HG03442 (cell line): ENCODE measurements around the gene GOT2.
"Not testable (repeated sequence)": the region's sequence is repeated elsewhere in the genome, so short reads cannot be mapped to it uniquely, and the experiment has no call there.

ENCODE experiments used
- ATAC-seq: cut with Tn5 transposase; IDR thresholded peaks from one replicate; pipeline ENCODE4 v1.9.1; 2021; ENCODE audit warnings: mild to moderate bottlenecking, moderate library complexity; ENCODE audit not compliant: unreplicated experiment

Gene GOT2

DNA sequence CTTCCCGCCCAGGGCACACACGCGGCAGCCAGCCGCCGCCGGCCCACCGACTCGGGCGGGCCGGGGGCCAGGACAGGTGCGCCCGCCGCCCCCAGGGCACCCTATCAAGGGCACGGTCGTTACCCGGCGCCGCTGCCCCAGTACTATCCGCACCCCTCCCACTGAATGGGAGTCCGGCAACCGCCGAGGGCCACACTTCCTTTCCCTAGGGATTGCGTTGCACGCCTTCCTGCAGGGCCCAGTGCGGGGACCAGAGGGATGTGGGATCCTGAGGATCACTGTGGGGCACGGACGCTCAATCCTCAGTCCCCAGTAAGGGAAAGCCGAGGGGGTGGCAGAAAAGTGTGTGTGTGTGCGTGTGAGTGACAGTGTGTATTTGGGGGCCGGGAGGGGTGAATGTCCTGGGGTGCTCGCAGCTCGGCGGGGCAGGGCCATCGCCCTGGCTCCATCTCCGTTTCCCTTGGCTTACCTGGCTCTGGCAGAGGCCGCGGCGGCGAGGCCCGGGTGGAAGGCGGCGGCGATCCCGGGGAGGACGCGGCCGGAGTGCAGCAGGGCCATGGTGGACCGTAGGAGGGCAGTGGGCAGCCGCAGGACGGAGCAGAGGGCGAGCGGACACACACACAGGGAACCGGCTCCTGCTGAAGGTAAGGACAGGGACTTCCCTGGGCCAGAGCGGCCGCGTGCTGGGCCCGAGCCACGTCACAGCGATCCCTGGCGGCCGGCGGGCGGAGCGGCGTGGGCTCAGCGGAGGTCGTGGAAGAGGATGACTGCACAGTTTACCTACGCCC is at the start of gene GOT2:
TSS of gene GOT2 (minus strand) at position 646 of the 788 bp plus-strand sequence. CDS start at position 558, 88 bp downstream.
- ATAC-seq: peak; percentile 94

DNA sequence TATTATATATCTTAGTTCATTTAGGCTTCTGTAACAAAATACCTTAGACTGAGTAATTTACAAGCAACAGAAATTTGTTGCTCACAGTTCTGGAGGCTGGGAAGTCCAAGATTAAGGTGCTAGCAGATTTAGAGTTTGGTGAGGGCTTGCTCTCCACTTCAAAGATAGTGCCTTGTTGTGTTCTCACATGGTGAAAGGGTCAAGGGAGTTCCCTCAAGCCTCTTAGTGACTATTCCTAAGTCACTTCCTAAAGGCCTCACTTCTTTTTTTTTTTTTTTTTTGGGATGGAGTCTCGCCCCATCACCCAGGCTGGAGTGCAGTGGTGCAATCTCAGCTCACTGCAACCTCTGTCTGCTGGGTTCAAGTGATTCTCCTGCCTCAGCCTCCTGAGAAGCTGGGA is 45.2 kb upstream of the GOT2 start:
- not testable (repeated sequence) for ATAC-seq

DNA sequence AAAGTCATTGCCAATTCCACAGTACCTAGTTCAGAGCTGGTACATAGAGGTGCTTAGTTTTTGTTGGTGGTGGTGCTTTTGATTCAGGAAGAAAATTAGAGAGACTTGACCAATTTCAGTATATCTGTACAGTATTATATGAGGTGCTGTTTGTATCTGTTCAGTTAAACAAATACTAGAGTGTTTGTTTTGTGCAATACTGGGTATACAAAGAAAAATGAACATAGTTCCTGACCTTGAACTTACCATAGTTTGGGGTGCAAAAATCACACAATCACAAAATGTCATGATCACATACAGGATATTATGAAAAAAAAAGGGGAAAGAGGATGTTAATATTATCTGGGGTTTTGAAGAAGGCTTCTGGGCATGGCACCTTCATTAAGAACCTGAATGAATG is 39.8 kb upstream of the GOT2 start:
- no peak for ATAC-seq

DNA sequence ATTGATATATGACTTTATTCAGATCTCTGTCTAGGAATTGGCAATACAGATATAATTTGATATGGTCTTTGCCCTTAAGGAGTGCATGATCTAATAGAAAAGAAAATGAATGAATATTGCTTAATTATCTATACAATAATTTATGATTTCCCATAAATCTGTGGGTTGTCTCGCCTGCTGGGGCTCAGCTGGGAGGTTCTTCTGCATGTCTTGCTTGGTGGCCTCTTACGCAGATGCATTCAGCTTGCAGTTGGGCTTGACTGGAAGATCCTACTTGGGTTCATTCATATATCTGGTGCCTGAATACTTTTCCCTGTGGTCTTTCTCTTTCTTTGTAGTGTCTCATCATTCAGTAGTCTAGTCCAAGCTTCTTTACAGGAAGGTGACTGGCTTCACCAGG is 34.0 kb upstream of the GOT2 start:
- ATAC-seq: no peak

DNA sequence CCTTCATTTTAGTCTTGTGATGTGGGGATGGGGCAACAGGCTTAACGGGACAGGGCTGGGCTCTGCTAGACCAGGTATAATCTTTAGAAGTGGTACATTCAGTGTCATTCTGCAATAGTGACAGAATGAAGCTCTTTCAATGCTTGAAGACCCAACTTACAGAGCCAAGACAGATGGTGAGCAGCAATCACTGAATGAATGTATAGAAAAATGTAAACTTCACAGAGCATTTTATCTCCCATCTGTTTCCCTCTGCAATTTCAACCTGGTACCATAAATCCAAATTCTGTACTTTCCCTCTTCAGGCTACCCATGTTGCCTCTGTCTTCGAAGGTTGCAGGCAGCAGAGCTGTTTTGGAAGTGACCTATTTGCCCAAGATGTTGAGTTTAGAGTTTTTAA is 33.5 kb upstream of the GOT2 start:
- ATAC-seq: no peak

DNA sequence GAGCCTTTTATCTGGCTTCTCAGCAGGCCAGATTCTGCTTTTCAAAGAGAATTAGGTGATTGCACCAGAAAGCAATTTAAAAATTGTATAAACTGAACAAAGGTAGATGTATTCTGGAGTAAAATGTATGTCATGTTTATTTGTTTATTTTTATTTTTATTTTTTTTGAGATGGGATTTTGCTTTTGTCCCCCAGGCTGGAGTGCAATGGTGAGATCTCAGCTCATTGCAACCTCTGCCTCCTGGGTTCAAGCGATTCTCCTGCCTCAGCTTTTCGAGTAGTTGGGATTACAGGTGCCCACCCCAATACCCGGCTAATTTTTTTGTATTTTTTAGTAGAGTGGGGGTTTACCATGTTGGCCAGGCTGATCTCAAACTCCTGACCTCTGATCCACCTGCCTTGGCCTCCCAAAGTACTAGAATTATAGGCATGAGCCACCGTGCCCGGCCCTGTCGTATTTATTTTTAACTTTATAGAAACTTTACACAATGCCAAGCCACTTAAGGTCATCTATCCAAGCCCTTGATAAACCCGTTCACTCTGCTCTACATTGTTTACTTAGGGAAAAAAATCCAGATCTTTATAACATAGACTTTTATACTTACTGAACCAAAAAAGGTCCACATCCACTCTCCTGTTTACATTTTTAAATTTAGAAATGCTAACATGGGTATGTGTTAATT is 22.7 kb upstream of the GOT2 start:
- no peak for ATAC-seq

DNA sequence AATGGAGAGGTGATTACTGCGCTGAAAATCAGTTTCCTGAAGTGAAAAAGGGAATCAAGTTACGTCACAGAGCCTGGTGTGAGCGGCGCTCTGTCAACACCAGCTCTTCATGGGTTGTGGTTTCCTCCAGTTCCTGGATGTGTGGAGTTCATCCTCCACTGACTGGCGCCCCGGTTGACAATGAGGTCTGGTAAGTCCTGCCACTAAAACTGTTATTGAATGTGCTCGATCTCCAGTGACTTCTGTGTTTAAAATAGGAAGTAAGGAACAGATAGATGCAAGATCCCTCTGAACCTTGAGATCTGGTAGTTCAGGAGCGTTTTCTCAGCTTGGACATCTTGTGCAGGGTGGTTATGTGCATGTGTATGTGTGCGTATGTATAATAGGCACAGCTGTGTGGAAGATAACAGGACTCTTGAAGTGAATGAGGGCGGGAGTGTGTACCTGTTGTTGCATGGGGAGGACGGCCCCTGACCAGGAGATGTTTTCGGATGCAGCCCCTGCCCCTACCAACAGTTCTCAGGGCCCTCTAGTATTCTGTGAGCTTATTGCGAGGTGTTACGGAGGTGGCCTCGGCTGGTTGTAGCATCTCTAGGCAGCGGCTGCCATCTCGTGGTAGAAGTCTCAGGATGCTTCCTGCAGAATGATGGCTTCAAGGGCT is 22.0 kb upstream of the GOT2 start:
- peak; percentile 94 for ATAC-seq

DNA sequence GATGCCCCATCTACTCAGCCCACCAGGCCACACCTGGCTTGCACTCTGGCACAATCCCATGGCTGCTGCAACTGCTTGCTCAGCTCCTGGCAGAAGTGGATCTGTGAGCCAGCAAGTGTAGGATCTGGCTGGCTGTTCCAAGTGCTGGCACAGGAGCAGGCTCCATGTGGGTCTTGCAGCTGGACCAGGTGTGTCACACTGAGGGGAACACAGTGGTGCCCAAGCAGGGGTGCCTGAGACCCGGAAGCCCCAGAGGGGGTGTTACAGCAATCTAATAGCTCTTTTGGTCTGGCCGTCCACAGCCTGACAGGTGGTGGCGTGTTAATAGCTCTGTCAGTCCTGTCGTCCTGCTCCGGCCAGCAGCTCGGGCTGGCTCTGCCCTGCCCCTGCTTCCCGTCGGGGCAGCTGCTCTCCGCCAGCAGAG is 19.6 kb upstream of the GOT2 start:
- ATAC-seq: no peak

DNA sequence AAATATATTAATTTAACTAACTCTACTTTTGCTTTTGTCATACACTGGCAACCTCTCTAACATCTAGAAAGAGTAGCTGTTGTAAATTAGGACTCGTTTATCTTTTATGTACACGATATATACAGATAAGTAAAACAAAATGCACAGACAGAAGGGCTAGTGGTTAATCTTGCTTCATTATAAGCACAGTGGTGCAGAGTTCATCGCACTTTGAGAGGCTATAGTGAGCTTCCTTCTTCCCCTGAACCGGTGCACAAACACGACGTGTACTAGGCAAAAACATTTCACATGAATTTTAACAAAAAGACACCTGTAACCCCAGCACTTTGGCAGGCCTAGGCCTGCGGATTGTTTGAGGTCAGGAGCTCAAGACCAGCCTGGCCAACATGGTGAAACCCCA is 10.4 kb upstream of the GOT2 start:
- ATAC-seq: no peak

DNA sequence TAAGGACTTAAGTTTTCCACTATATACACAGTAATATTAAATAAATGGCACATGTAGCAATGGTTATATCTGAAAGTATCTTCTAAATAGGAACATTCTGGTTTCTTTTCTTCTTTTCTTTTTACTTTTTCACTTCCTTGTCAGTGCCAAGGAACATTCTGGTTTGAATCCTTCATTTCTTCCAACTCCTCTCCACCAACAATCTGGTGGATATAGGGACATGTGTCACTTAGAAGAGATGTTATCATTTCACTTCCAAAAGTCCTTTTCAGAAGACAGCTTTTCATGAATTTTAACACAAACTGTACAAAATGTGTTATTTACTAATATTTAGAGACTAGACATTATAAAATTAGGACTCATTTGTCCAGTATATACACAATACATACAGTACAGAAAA is 7.9 kb upstream of the GOT2 start:
- ATAC-seq: no peak

DNA sequence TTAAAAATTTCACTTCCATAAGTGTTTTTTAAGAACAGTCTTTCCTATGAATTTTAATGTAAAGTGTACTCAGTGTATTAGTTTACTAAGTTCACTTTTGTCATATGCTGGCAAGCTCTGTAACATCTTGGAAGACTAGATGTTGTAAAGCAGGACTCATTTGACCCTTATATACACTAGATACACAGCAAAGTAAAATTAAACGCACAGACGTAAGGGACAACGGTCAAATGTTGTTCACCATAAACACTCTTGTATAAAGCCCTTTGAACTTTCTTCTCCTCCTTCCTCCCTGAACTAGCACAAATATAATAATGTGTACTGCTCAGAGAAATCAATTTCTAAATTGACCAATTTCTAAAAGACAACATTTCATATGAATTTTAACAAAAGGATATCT is 7.0 kb upstream of the GOT2 start:
- no peak for ATAC-seq

DNA sequence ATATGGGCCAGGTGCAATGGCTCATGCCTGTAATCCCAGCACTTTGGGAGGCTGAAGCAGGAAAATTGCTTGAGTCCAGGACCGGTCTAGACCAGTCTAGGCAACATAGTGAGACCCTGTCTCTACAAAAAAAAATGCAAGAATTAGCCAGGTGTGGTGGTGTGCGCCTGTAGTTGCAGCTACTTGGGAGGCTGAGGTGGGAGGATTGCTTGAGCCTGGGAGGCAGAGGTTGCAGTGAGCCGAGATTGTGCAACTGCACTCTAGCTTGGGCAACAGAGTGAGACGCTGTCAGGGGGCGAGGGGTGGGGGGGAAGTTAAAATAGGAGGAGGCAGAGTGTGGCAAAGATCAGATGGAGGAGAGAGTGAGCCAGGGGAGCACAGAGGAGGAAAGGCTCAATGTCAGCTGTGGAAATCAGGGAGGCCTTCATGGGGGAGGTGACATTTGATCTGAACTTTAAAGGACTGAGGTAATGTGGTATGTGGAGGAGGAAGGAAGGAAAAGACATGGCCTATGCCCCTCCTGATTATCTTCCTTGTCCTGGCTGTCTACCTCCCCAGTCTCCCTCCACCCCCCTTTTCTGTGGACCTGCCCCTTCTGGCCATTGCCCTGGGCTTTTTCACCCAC is 4.7 kb upstream of the GOT2 start:
- no peak for ATAC-seq

DNA sequence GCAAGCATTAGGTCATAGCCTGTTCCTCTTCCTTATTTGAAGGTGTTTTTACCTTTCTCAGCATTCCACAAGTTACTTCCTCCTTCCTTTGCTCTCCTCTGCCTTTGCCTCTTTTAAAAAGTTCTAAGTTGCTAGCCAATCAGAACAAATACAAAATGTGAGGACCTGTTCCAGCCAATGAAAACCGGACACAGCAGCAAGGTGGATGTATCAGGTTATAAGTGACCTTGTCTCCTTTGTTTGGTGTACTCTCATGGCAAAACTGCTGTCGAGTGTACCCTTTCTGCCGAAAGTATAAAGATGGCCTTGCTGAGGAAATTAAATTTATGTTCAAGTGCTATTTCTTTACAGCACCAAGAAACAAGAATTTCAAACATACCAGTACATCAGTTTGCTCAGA is 2.2 kb upstream of the GOT2 start:
- ATAC-seq: not testable (repeated sequence)

DNA sequence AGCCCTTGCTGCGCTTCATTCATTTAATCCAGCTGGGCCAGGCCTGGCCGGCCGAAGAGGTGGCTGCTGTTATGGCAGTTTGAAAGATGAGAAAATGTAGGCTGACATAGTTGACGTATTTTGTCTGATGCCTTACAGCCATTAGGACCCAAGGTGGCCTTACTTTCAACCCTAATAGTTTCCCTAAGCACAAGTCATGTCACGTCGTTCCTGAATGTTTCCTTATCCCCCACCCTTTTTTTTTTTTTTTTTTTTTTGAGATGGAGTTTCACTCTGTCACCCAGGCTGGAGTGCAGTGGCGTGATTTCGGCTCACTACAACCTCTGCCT is 307 bp upstream of the GOT2 start:
- no peak for ATAC-seq

DNA sequence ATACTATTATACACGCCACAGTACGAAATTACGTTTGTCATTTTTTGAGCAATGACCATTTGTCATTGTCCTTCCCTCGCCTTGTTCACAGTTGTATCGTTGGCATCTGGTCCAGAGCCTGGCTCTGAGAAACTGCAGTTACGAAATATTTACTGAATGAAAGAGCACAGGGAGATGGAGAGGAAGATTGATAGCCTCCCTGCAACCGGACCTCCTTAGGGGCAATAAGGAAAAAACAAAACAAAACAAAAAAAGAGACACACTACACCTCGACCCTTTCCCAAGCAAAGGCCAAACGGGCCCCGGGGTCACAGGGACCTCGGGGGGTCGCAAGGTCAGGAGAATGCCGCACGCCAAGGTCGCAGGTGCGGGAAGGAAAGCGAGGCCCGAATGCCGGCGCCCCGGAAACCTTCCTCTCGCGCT is 857 bp downstream of the GOT2 start:
- ATAC-seq: no peak

DNA sequence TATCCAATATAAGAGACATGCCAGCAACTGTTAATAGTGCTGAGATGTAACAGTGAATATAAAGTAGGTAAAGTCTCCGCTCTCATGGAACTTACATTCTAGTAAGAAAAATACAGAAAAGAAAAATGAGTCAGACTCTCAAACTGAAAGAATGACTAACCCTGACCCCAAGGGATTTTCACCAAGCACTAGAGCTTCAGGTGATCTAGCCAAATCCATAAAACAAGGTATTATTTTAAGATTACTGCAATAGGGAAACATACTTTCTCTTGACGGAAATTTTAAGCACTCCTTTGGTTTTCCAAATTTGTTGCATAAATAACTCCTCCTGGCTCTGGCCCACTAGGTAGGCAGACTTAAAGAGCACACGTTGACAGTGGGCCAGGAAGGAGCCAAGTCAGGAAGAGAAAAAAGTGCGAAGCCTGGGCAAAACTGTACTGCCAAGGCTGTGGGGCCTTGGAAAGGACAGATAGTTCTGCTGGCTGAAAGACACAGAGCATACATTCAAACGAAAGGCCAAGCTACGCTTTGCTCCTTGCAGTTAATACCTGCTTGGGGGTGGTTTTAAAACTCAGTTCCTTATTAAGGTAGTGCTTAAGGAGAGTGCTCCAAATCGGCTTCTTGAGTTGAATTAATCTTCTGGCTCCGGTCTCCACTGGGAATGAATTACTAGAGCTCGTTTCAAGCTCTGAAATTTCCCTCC is 1.4 kb downstream of the GOT2 start:
- peak; percentile 48 for ATAC-seq

DNA sequence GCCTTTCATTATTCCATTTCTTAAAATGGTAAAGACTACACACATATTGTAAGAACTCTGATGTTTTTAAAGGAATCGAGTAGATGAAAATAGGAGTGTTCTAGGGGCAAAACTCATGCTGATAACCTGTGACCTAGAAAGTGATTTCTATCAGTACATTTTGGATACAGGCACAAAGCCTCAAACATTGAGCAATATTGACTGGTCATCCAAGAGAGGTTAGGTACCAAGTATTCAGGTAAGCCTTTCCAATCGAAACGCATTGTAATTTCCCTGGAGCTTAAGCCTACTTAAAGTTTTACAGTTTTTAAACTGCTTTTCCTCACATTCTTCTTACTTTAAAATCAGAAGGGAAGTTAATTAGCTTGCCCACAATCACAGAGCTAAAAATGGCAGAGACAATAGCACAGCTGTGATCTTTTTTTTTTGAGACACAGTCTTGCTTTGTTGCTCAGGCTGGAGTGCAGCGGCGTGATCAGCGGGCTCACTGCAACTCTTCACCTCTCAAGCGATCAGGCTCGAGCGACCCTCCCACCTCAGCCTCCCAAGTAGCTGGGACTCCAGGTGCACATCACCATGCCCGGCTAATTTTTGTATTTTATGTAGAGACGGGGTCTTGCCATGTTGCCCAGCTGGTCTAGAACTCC is 3.3 kb downstream of the GOT2 start:
- ATAC-seq: no peak

DNA sequence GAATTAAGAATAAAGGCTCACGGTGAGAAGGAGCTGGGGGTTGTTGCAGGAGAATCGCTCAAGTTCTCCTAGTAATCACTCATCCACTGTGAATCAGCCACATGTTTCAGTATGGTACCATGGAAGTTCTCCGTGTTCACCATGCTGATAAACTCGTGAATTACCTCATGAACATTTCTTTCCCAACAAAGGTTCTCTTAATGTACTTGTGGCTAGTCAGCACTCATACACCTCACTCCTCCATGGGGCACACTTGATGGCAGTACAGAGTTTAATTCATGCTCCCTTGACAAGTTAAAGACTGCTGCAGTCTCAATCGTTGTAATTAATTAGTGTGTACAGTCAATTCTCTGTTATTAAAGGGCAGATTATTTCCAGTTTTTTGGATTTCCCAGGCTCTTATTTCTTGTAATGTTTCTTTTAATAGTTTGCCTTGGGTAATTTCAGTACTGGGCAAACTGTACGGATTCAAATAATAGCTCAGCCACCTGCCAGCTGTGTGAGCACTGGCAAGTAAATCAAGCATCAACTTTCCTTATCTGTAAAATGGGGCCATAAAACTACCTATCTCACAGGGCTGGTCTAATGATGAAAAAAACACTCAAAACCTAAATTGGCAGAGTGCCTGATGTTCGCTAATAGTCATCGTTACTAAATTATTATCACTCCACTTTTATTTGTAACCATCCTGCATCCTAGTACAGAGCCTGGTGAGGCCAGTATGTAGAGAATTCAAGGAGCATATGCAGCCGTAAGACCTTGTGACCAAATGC is 6.1 kb downstream of the GOT2 start:
- no peak for ATAC-seq

DNA sequence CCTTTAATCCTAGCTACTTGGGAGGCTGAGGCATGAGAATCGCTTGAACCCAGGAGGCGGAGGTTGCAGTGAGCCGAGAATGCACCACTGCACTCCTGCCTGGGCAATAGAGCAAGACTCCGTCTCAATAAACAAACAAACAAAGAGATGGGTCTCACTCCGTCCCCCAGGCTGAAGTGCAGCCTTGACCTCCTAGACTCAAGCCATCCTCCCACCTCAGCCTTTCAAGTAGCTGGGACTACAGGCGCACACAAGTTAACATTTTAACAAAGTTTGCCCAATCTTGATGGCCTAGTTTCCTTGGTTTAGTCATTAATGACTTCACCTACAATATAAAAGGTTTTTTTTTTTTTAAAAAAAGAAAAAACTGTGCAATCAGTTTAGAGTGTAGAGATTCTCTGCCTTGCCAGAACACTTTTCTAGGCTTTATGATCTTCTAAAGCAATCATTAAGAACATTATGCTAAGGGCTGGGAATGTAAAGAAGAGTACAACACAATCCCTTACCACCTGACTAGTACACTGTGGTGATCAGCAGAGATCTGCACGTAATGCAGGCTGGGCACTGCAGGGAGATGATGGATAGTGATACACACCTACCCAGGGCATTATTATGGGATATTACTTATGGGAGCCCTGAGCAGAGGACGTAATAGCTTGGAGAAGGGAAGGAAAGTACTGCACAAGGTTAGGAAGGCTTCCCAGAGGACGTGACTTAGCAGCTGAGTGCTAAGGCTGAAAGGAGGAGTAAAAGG is 6.9 kb downstream of the GOT2 start:
- ATAC-seq: no peak
